ENCODE results near the gene AK8. TPM values are rescaled to one million over a fixed set of nuclear protein-coding genes. Genes with fewer than 3 reads are reported as not detected.

AK8 gene
- total RNA-seq, 1 donor from 2014 or later, result 2.0 TPM

GRCh38 chr9:132855904-132856303, 22.2 kb downstream of the AK8 start:
- H3K36me3 ChIP-seq (ENCODE audit: control insufficient read depth, insufficient read depth, low read length), result no peaks in the 10 kb centered on the region
- no peak overlapping the region for H3K4me3 ChIP-seq (ENCODE audit: low read depth, low read length)
- DNase-seq (ENCODE audit: low read depth), result no peak
- no peak for TF ChIP-seq CTCF (IDR thresholded peaks at IDR 0.05; ENCODE audit: insufficient read depth, low read length, poor library complexity, severe bottlenecking)
- peaks cover 5% of the 10 kb centered on the region for H3K27me3 ChIP-seq (ENCODE audit: control insufficient read depth, insufficient read depth, low read length)

- Histone ChIP-seq H3K27me3 (ENCODE audit: control insufficient read depth, insufficient read depth, low read length) (peaks cover 5% of the 10 kb centered on the region), H3K36me3 (ENCODE audit: control insufficient read depth, insufficient read depth, low read length) (no peaks in the 10 kb centered on the region), H3K4me3 (ENCODE audit: low read depth, low read length) (no peak overlapping the region)
- DNase-seq (ENCODE audit: low read depth), result no peak
- no peak for TF ChIP-seq CTCF (IDR thresholded peaks at IDR 0.05; ENCODE audit: insufficient read depth, low read length, poor library complexity, severe bottlenecking)
Observed at GRCh38 chr9:132854832-132855231, 23.3 kb downstream of the AK8 start.

- Histone ChIP-seq H3K27me3 (ENCODE audit: control insufficient read depth, insufficient read depth, low read length) (peaks cover 5% of the 10 kb centered on the region), H3K36me3 (ENCODE audit: control insufficient read depth, insufficient read depth, low read length) (no peaks in the 10 kb centered on the region)
- no peak for TF ChIP-seq CTCF (IDR thresholded peaks at IDR 0.05; ENCODE audit: insufficient read depth, low read length, poor library complexity, severe bottlenecking)
Observed at GRCh38 chr9:132853482-132853881, 24.6 kb downstream of the AK8 start.

GRCh38 chr9:132849185-132849706, 28.8 kb downstream of the AK8 start:
- H3K4me3 ChIP-seq (ENCODE audit: low read depth, low read length), result no peak overlapping the region
- no peaks in the 10 kb centered on the region for H3K27me3 ChIP-seq (ENCODE audit: control insufficient read depth, insufficient read depth, low read length)
- H3K36me3 ChIP-seq (ENCODE audit: control insufficient read depth, insufficient read depth, low read length), result no peaks in the 10 kb centered on the region
- no peak for TF ChIP-seq CTCF (IDR thresholded peaks at IDR 0.05; ENCODE audit: insufficient read depth, low read length, poor library complexity, severe bottlenecking)
- no peak for DNase-seq (ENCODE audit: low read depth)

More at GRCh38 chr9:132853482-132853881, 24.6 kb downstream of the AK8 start:
- DNase-seq (ENCODE audit: low read depth), result no peak
- H3K4me3 ChIP-seq (ENCODE audit: low read depth, low read length), result no peak overlapping the region

GRCh38 chr9:132846918-132847515, 31.1 kb downstream of the AK8 start:
- DNase-seq (ENCODE audit: low read depth), result no peak
- TF ChIP-seq CTCF (IDR thresholded peaks at IDR 0.05; ENCODE audit: insufficient read depth, low read length, poor library complexity, severe bottlenecking), result no peak
- Histone ChIP-seq H3K36me3 (ENCODE audit: control insufficient read depth, insufficient read depth, low read length) (no peaks in the 10 kb centered on the region), H3K4me3 (ENCODE audit: low read depth, low read length) (no peak overlapping the region), H3K27me3 (ENCODE audit: control insufficient read depth, insufficient read depth, low read length) (no peaks in the 10 kb centered on the region)

Data from kidney epithelial cell (primary cell).